ENCODE measurements around the gene CLDN4.

The CLDN4 gene

GRCh38 chr7:73828107-73828803 is 2.5 kb upstream of the CLDN4 start (continued):
- TF ChIP-seq ZNF148 (tag by site-specific recombination; IDR thresholded peaks at IDR 0.05; ENCODE audit: borderline replicate concordance) (no peak), ZNF433 (tag by site-specific recombination; IDR thresholded peaks at IDR 0.05; ENCODE audit: low read depth) (no peak), ZNF830 (tag by site-specific recombination; IDR thresholded peaks at IDR 0.05; ENCODE audit: low read depth) (no peak), ZNF335 (tag by site-specific recombination; conservative IDR thresholded peaks at IDR 0.05) (peak; percentile 70), ZNF280C (tag by site-specific recombination; IDR thresholded peaks at IDR 0.05) (no peak), ZNF341 (tag by site-specific recombination; IDR thresholded peaks at IDR 0.05; ENCODE audit: low read depth) (no peak), ZFP37 (tag by site-specific recombination; IDR thresholded peaks at IDR 0.05) (no peak), ZNF155 (tag by site-specific recombination; IDR thresholded peaks at IDR 0.05) (no peak), TCF7L2 (IDR thresholded peaks at IDR 0.05; ENCODE audit: borderline replicate concordance, low read depth, low read length) (no peak), YY1 (tag by site-specific recombination; IDR thresholded peaks at IDR 0.05) (no peak), SP7 (tag by site-specific recombination; IDR thresholded peaks at IDR 0.05) (peak; percentile 87), INSM2 (tag by site-specific recombination; IDR thresholded peaks at IDR 0.05) (peak; percentile 82), ZNF548 (tag by site-specific recombination; IDR thresholded peaks at IDR 0.05) (no peak), RBAK (tag by site-specific recombination; IDR thresholded peaks at IDR 0.05) (no peak), ZNF16 (tag by site-specific recombination; IDR thresholded peaks at IDR 0.05; ENCODE audit: low read depth) (no peak), ZNF350 (tag by site-specific recombination; IDR thresholded peaks at IDR 0.05) (no peak), ZFHX2 (tag by site-specific recombination; conservative IDR thresholded peaks at IDR 0.05) (no peak), ZNF704 (tag by site-specific recombination; IDR thresholded peaks at IDR 0.05) (no peak), ATF2 (tag by site-specific recombination; IDR thresholded peaks at IDR 0.05; ENCODE audit: low read depth) (peak; percentile 96), ZNF639 (tag by site-specific recombination; IDR thresholded peaks at IDR 0.05) (peak; percentile 65; the same call in 1 of the 2 replicates), ZNF362 (tag by site-specific recombination; IDR thresholded peaks at IDR 0.05) (no peak), ZNF324 (tag by site-specific recombination; IDR thresholded peaks at IDR 0.05) (no peak), KLF8 (tag by site-specific recombination; IDR thresholded peaks at IDR 0.05) (no peak), ZNF473 (tag by site-specific recombination; IDR thresholded peaks at IDR 0.05) (no peak)
